Stimulated activated CD4-positive, alpha-beta T cell treated with anti-CD3 and anti-CD28 coated beads, TNF-alpha, amount 100 ng/mL, for 24 hours (primary cell): ENCODE data around the gene CCDC200.
A peak's percentile ranks its signal among the peaks of the same experiment; 100 is the strongest.
"Not testable (repeated sequence)": the region's sequence is repeated elsewhere in the genome, so short reads cannot be mapped to it uniquely, and the experiment has no call there.

Experiments used
- DNase-seq, 3 experiments: peaks; one replicate each; pipeline ENCODE4 v3.0.0-alpha.2; 2020; ENCODE audit warnings: low read depth in 3 of 3

The CCDC200 gene

DNA sequence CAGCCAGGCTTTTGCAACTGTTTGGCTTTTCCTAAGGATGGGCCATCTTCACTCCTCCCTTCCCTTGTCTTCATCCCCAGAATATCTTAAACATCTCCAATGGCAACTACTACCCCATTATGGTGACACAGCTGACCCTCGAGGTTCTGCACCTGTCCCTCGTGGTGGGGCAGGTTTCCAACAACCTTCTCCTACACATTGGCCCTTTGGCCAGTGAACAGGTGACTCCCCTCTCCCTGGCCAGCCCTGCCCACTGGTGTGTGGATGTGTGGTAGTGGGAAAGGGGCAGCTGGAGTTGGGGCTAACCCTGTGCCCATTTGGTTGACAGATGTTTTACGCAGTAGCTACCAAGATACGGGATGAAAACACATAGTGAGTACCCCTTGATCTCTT lies 12.1 kb downstream of the CCDC200 start:
- DNase-seq, result no peak

DNA sequence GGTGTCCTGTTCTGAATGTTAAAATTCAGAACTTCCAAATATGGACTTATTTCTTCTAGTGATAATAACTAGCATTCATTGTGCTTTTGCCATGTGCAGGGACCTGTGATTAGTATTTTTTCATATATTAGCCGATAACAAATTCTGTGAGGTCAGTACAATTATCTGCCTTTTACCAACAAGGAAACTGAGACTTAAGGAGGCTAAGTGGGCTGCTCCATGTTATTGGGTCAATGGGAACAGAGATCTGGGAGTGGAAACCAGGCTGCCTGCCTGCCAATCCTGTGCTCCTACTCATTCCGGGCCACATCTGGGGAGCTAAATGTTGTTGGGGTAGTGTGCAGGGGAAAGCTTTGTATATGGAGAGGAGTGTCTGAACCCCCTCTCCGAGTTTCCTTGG lies 13.1 kb downstream of the CCDC200 start:
- DNase-seq, result no peak

DNA sequence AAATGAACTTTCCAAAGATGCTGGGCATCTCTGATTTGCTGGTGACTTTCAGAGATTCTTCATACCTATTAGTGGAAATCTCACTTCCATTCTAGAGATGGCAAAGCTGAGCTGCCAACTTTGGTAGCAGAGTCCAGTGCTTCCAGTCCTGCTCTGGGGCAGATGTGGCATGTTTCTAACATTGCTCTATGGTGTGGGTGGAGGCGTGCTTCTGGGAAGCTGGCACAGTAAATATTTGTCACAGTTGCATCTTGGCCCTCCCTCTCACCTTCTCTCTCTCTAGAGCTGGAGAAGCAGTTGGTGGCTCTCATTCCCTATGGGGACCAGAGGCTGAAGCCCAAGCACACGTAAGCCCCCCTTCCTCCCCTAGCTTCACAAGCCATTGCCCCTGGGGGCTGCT lies 14.9 kb downstream of the CCDC200 start:
- no peak for DNase-seq

DNA sequence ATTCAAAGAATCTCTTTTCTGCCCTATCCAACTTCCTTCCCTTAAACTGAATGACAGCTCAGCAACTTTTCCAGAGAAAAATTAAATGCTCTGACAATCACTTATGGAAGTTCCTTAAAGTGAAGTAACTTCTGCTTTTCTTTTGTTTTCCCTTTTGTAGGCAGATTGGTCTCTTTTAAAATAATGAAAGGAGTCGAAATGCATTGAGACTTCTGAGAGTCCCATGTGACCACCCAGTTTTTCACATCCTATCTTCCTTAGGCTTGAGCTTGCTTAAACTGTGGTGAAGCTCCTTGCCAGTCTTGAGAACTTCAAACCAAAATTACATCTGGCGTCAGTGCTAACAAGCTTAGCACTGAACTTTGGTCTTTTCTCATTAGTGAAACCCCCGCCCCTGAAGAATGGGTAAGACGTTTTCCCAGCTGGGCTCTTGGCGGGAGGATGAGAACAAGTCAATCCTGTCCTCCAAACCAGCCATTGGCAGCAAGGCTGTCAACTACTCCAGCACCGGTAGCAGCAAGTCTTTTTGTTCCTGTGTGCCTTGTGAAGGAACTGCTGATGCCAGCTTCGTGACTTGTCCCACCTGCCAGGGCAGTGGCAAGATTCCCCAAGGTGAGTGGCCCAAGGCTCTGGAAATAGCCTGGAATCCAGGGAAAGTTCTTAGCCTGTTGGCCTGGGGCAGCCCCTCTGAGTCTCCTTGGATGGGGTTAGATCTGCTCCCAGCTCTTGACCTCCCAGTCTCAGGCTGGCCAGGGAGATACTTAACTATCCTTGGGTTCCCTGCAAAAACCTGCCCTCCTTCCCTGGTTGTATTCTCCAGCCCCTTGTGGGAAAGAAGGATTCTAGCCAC lies 15.6 kb downstream of the CCDC200 start:
- no peak for DNase-seq

DNA sequence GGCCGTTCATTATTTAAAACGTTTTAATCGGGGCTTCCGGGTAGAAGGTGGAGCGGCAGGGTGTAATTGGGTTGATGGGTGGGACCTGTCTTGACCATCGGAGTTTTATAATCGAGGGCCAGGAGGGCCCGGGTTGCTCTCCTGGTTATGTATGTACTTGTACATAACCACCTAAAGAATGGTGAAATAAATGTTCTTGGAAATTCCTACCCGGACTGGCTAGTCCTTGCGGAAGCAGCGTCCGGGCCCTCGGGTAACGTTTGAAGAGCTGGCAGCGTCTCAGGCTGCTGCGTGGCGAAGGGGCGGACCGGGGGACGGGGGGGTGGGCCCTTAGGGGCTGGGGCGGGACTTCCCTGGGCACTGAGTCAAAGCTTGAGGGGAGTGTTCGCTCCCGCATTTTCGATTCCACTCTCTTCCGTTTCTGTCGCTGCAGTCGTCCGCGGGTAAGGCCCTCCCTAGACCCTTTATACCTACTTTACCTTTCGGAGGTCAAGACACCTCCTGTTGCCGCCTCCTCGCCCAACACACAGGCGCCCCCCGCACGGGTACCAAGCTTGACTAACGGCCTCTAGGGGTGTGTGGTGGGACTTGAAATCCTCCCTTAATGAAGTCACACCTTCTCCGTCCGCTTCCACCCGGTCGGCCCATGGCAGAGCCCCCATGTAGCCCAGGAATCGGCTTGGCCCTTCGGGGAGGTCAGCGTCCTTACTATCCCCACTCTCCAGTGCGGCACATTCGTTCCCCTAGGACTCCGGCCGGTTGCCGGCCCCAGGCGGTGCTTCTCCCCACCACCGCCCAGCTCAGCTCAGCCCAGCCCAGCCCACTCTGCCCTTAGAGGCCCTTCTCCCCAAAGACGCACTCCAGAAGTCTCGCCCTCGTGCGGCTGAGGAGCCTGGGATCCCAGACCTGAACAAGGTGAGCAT lies 16.7 kb downstream of the CCDC200 start, which contains the start of gene TMEM106A:
Gene TMEM106A (plus strand): TSS at position 396 of the 923 bp plus-strand sequence. CDS start 1,167 bp downstream, outside the sequence.
- peak; percentile 47 to 73 (median 61) for DNase-seq

DNA sequence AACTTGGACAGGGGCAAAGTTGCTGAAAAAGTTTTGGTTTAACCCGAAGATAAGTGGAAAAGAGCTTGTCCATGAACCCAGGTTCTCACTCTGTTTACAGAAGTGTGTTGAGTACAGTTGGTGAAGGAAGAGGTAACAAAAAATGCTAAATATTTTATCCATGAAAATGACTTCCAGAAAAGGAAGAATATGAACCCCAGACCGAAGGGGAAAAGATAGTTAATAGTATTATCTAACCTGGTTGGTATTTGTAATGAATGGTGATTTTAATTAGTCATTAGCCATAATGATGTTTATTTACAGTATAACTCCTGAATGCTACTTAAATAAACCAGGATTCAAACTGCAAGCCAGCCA lies 17.3 kb downstream of the CCDC200 start:
- no peak for DNase-seq

DNA sequence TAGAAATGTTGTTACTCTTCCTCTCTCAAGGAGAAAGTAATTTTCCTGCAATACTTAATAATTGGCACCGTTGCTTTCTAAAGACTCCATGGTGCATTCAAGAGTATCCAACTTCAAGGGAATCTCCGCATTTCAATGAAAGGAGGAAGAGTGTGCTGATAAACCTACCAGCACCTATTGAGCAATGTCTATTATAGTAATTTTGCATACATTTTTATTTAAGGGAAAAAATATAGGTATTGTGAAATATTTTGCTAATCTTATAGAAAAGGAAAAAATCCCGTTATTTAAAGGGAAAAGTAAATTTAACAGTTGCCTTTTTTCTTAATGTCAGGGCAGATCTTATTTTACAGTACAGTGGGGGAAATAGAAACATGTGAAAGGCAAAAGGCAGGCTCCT lies 17.8 kb downstream of the CCDC200 start:
- DNase-seq, result no peak

DNA sequence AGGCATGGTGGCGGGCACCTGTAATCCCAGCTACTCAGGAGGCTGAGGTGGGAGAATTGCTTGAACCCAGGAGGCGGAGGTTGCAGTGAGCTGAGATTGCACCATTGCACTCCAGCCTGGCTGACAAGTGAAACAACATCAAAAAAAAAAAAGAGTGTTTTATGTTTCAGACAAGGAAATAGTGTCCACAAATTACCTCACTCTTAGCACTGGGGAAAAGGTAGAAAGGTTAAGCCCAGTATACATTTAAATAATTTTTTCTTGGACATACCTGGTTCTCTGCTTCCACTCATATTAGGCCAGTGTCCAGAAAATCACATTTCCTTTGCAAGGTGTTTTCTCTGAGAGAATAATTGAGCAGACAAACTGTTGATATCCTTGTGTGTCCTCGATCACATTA lies 25.4 kb downstream of the CCDC200 start:
- DNase-seq, result not testable (repeated sequence)

DNA sequence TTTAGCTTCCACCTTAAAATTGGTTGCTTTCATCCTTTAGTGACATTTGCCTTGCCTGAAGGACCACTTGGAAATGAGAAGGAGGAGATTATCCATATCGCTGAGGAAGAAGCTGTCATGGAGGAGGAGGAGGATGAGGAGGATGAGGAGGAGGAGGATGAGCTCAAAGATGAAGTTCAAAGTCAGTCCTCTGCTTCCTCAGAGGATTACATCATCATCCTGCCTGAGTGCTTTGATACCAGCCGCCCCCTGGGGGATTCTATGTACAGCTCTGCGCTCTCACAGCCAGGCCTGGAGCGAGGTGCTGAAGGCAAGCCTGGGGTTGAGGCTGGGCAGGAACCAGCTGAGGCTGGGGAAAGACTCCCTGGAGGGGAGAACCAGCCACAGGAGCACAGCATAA lies 28.3 kb downstream of the CCDC200 start:
- no peak for DNase-seq

DNA sequence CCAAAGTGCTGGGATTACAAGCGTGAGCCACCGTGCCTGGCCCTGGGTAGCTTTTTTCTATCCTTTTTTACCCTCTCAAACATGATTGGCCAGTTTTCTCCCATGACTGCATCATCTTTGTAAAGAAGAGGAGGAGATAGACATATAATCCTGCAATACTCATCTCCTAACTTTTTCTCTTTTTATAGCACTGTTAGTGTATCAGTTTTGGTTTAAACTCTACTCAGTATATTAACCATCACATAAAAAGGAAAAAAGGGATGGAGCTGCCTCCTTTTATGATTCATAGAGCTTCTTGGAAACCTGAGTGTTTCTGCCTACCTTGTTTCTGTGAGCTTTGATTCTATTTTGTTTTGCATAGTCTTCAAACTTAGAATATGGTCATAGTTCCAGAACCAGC lies 28.8 kb downstream of the CCDC200 start:
- no peak for DNase-seq

DNA sequence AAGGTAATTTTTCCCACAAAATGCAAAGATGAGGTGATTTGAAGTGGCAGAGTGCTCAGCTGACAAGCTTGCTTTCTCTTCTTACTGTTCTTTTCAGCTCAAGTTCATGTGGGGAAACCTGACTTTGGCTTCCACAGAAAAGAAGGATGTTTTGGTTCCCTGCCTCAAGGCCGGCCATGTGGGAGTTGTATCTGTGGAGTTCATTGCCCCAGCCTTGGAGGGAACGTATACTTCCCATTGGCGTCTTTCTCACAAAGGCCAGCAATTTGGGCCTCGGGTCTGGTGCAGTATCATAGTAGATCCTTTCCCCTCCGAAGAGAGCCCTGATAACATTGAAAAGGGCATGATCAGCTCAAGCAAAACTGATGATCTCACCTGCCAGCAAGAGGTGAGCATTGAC lies 35.2 kb downstream of the CCDC200 start:
- no peak for DNase-seq

DNA sequence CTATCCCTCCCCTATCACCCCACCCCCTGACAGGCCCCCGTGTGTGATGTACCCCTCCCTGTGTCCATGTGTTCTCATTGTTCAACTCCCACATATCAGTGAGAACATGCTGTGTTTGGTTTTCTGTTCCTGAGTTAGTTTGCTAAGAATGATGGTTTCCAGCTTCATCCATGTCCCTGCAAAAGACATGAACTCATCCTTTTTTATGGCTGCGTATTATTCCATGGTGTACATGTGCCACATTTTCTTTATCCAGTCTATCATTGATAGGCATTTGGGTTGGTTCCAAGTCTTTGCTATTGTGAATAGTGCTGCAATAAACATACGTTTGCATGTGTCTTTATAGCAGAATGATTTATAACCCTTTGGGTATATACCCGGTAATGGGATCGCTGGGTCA lies 41.8 kb downstream of the CCDC200 start:
- not testable (repeated sequence) for DNase-seq

DNA sequence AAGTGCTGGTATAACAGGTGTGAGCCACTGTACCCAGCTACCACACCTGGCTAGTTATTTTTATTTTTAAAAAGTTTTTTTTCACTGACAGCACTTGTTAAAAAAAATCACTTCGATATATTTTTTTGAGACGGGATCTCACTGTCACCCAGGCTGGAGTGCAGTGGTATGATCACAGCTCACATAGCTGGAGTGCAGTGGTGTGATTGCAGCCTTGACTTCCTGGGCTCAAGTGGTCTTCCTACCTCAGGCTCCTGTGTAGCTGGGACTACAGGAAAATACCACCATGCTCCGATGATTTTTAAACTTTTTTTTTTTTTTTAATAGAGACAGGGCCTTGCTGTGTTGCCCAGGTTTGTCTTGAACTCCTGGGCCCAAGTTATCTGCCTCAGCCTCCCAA lies 44.5 kb downstream of the CCDC200 start:
- no peak for DNase-seq

DNA sequence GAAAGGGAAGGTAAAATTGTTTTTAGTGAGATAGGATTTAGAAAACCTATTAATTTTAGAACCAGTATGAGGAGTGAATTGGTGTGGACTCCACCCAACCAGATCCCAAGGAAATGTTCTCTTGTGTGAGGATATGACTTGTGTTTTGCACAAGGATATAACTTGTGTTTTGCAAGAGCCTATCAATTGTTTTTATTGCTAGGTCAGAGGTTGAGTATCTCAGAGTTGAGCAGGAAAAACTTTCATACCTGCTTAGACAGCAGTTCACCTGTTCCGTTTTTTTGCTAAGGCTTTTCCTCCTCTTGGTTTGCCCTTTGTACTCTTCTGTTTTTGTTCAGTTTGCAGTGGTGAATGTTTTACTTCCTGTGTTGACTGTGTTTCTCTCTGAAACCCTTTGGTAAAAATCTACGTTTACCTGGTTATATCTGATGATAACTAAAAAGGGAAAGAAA lies 52.3 kb downstream of the CCDC200 start:
- no peak for DNase-seq

DNA sequence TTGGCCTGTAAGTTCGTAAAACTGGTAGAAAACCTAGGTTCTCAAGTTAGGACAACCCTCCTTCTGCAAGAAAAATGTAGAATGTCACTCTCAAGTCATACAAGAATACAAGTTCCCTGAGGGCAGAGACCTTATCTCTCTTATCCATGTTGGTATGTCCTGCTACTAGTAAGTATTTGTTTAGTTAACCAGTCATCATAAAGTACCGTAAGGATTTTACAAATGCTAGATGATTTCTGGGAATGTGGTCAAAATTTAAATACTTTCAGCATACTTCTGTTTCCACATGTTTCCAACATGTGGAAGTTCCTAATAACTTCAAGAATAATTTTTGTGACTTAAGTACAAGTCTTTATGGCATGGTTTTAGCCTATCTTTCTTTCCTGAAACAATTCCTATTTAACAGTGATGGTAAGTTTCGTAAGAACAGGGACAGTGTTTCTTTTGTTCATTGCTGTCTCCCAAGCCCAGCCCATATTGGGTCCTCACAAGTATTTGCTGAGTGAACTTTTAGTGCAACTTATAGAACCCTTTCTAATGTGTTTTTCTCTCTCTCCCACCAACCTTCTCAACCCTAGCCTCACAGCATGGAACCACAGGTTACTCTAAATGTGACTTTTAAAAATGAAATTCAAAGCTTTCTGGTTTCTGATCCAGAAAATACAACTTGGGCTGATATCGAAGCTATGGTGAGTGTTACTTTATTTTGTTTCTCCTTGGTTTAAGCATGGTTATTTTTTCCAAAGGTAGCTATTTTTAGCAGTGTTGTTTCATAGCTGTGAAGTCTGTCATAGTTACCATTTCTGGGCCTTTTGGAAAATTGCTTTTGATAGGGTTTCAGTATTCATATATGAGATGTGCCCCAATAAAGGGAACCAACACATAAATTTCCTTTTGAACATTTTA lies 53.0 kb downstream of the CCDC200 start:
- DNase-seq, result no peak

DNA sequence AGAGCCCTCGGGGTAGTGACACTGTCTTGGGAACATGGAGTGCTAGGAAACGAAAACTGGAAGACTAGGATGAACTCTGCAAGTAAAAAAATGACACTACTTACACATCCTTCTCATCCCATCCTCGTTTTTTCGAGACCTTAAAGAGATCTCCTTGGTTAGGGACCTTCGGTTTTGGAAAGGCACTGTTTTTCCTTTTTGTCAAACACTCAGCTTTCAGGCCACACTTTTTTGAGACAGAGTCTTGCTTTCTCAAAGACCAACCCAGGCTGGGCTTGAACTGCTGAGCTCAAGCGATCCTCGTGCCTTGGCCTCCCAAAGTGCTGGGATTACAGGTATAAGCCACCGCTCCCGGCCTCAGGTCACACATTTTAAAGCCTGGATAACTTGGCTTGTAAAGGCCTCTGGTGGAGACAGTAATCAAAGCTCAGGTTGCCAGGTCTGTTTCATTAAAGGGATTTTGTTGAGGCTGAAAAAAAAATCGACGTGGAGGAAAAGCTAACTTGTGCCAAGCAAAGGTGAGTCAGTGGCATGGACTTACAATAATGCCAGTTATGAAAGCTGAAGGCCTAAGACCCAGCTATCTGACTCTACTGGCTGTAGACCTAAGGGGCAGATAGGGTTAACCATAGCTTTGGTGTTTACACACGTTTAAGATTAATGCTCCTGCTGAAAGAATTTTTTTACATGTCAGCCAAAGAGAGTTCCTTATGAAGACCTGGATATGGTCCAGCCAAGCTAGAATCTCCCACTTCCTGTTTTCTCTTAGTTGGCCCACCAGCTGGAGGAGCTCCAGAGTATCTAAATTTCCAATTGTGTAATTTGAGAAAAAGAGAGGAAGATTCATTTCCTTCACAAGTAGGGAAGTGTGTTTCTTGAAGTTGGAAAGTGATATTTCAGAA lies 56.6 kb downstream of the CCDC200 start:
- DNase-seq, result no peak
